8988T (cell line): Measurements from ENCODE around the gene DGKH.

Source experiments
- DNase-seq: peaks from one replicate; pipeline ENCODE4 v3.0.0; 2011

DGKH gene, protein sequence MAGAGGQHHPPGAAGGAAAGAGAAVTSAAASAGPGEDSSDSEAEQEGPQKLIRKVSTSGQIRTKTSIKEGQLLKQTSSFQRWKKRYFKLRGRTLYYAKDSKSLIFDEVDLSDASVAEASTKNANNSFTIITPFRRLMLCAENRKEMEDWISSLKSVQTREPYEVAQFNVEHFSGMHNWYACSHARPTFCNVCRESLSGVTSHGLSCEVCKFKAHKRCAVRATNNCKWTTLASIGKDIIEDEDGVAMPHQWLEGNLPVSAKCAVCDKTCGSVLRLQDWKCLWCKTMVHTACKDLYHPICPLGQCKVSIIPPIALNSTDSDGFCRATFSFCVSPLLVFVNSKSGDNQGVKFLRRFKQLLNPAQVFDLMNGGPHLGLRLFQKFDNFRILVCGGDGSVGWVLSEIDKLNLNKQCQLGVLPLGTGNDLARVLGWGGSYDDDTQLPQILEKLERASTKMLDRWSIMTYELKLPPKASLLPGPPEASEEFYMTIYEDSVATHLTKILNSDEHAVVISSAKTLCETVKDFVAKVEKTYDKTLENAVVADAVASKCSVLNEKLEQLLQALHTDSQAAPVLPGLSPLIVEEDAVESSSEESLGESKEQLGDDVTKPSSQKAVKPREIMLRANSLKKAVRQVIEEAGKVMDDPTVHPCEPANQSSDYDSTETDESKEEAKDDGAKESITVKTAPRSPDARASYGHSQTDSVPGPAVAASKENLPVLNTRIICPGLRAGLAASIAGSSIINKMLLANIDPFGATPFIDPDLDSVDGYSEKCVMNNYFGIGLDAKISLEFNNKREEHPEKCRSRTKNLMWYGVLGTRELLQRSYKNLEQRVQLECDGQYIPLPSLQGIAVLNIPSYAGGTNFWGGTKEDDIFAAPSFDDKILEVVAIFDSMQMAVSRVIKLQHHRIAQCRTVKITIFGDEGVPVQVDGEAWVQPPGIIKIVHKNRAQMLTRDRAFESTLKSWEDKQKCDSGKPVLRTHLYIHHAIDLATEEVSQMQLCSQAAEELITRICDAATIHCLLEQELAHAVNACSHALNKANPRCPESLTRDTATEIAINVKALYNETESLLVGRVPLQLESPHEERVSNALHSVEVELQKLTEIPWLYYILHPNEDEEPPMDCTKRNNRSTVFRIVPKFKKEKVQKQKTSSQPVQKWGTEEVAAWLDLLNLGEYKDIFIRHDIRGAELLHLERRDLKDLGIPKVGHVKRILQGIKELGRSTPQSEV

DNA sequence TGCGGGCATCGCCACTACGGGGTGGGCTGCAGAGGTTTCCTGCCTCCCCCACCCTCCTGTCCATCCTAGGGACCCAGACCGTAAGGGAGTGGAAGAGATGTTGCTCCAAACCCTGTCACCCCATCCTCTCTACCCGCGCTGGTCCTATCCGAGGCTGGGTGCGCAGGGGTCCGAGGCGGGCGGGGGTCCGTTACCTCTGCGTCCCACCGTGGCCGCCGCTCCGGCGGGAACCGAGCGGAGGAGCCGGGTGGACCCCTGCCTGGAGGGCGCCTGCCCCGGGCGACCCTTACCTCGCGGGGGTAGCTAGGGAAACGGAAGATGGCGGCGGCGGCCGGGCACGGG is at the start of gene DGKH:
Gene DGKH (plus strand): TSS at position 307 of the 342 bp plus-strand sequence. CDS start 126 bp downstream, outside the sequence.
- peak; percentile 21 for DNase-seq

GRCh38 chr13:42000846-42001245 is 47.6 kb upstream of the DGKH start:
- no peak for DNase-seq

GRCh38 chr13:42001580-42001979 is 46.9 kb upstream of the DGKH start:
- no peak for DNase-seq

DNA sequence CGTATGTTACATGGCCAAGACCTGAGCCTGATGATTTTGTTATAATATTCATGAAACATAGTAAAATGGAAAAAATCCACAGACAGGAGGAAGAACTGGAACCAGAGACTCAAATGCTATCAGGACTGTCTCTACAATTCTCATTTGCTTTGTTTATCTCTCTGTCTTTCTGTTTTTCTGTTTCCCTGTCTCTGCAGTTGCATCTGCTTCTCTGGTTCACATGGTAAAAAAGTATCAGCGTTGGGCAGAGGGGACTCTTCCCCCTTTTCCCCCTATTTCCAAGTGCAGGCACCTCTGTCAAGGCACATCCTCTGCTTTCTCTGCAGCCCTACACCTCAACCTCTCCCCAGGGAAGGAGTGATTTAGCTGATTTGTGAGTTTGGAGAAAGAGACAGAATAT is 46.4 kb upstream of the DGKH start:
- DNase-seq: no peak

DNA sequence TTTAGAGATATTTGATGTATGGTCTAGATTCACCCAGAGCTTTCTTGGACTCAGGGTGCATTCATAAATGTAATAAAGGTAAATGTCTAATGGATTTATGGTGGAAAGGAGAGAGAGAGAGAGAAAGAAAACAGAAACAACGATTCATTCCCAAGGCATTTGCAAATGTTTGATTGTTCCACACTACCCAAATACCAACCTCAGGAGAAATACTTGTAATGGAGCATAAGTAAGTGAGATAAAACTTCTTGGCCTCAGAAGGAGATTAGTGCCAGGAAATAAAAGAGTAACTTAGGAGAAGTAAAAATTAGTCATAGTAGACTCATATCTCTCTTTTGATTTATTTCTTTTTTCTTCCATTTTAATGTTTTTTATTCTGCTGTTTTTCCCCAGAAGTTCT is 40.6 kb upstream of the DGKH start:
- no peak for DNase-seq

GRCh38 chr13:42009057-42009456 is 39.4 kb upstream of the DGKH start:
- DNase-seq: no peak

GRCh38 chr13:42011601-42012350 is 36.7 kb upstream of the DGKH start:
- no peak for DNase-seq

DNA sequence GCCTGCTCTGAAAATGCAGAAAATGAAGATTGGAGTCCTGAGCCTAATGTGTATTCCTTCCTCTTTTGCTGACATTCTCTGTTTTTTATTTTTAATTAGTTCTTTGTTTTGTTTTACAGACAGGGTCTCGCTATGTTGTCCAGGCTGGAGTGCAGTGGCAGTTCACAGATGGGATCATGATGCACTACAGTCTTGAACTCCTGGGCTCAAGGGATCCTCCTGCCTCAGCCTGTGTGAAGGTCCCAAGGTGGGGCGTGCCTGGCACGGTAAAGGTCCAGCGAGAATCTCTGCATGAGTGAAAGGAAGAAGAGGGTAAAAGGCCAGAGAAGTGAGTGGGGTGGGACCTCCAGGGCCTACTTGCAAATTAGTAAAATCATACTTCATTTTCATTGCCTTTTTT is 34.3 kb upstream of the DGKH start:
- DNase-seq: no peak

DNA sequence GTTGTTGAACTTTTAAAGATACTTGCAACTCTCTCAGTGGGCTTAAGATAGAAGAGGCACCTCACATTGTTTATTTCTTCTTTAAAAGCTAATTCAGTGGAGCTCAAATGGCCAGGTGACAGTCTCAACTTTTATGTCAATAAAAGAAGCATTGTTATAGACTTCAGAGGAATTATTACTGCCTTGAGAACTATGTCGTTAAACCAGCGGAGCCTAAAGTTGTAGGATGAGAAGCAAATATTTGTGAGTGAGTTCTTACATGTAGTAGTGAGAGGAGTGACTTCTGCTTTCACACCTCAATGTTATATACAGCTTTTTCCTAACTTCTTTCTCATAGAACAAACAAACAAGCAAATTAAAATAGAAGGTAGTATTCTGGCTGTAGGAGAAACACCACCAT is 31.2 kb upstream of the DGKH start:
- DNase-seq: no peak

GRCh38 chr13:42021851-42022250 is 26.6 kb upstream of the DGKH start:
- no peak for DNase-seq

GRCh38 chr13:42022336-42022735 is 26.1 kb upstream of the DGKH start:
- no peak for DNase-seq

- DNase-seq: no peak
Measured at GRCh38 chr13:42022796-42023493, 25.5 kb upstream of the DGKH start.

- DNase-seq: no peak
Measured at GRCh38 chr13:42027286-42027685, 21.2 kb upstream of the DGKH start.

DNA sequence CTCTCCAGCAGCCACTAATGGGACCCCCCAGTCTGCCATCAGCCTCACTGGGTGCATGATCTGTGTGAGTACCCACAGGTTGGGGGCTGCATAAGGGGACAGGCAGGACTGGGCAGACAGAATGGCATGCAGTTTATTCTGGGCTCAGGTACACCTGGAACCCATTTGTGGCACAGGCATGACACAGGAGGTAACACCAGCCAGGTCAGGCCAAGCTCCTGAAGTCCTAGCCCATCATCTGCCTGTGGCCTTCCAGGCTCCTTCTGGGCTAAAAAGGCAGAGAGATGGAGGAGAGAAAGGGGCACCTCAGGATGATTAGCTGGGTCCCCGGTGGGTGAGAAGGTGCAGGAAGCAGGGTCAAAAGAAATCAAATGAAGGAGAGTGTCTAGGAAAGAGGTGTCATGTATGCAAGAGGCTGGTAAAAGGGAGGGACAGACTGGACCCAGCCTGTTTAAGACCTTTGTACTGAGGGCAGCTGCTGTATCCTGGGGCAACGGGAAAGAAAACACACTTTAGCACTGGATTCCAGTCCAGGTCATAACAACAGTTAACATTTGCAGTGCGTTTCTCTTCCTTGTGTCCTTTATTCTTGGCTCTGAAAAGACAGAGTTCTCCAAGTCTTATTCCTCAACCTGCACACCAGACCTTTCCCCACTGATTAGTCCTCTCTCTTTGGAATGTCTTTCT is 20.2 kb upstream of the DGKH start:
- no peak for DNase-seq

DNA sequence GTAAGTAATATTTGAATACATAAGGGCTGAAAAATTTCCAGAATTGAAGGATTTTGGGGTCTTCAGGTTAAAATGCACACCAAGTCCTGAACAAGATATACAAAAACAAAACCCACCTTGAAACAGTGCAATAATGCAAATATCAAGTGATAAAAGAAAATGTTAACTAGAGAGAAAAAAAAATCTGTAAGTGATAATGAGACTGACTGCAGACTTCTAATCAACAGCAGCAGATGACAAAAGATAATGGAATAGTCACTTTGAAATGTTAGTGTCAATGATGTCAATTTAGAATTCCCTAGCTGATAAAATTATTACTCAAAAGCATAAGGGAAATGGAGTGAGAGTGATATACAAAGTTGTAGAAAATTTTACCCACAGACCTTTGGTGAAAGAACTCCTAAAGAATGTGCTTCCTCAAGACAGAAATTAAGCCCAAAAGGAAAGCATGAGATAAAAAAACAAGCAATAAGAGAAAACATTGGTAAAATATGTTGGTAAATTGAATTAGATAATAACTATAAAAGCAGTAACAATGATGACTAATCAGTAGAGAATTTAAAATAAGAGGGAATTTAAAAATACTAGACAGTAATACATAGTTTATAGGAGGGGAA is 12.4 kb upstream of the DGKH start:
- DNase-seq: no peak

DNA sequence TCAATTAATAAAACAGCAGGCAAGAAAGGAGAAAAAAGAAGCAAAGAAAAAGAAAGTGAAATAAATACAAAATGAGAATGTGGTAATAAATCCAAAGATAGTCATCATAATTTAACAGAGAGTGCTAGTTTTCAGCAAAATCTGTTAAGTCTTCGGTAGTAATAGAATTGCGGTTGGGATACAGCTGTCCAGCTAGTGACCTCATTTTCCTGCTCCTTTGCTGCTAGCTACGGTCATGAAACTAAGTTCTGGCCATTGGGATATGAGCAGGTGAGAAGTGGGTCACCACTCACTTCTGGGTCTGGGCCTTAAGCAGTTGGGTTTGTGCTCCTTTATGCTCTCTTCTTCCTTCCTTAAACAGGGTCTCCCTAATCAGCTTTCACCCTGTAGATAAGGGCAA is 11.7 kb upstream of the DGKH start:
- DNase-seq: no peak

DNA sequence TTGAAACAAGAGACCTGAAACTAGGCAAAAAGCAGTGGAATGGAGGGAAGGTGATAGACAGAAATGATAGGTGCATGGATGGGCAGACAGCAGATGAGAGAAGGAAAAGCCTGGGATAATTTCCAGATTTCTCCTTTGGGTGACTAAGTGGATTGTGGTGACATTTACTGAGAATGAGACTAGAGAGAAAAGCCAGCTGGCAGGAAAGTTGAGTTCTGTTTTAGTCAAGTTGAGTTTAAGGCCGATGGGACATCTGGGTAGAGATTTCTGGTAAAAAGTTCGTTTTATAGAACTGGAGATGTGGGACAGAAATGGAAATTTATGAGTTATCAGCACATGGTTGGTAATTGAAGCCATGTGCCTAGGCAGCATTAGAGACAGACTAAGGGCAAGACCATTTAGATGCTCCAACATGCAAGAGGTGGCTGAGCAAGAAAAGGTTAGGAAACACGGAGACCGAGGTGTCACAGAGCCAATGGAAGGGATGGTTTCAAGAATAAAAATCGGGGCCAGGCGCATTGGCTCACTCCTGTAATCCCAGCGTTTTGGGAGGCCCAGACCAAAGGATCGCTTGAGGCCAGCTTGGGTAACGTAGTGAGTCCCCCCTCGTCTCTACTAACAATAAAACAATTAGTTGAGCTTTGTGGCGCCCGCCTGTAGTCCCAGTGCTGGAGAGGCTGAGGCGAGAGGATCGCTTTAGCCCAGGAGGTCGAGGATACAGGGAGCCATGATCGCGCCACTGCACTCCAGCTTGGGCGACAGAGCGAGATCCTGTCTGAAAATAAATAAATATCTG is 9.6 kb upstream of the DGKH start:
- no peak for DNase-seq

DNA sequence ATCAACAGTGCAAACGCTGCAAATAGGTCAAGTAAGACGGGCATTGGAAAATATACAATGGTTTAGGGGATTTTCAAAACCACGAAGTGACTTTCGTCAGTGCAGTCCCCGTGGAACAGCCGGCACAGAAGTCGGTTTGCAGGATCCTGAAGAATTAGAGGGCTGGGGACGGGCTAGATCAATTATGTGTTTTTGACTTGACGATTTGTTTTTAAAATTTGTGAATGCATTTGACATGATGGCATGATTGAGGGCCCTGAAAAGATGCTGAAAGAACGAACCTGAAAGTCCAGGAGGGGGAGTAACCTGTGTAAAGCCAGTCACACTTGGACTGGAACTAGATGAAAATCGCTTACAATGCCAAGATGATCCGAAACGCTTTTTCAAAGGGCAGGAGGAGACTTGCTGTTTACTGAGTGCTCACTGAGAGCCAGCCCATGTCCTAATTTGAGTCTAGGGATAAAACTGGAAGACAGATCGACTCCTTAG is 8.9 kb upstream of the DGKH start:
- no peak for DNase-seq

DNA sequence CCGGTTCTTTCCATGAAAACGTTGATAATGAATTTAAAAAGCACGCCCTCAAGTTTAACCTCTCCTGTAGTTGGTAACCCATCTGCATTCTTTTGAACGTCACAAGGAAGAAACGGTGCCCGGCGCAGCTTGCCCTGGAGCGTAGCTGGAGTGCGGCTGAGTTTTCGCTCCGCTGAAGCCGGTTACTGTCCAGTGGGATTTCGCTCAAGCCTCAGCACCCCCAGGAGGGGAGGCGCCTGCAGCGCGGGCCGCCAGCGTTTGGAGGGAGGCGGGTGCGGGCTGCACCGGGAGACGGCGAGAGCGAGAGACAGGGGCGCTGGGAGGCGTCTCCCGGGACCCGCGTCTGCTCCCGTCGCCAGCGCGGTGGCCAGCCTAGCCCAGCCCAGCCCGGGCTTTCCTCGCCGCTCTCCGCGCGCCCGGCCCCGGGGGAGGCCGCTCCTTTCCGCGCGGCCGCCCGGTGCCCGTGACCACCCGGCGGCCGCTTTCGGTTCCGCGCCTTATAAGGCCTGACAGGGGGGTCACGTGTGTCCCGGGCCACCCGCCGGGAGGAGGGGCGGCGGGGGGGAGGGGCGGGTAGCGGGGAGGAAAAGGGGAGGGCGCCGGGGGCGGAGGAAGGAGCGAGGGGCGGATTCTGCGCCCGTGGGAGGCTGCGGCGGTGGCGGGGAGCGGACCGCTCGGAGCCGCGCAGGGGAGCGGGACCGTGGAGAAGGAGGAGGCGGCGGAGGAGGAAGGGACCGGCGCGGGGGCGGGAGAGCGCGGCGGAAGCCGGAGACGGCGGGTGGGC is 8.3 kb upstream of the DGKH start:
- DNase-seq: peak; percentile 81
